ENCODE results near the gene OR1F1. TPM values are rescaled to one million over a fixed set of nuclear protein-coding genes. Genes with fewer than 3 reads are reported as not detected.

OR1F1 gene
- total RNA-seq, result not detected

DNA sequence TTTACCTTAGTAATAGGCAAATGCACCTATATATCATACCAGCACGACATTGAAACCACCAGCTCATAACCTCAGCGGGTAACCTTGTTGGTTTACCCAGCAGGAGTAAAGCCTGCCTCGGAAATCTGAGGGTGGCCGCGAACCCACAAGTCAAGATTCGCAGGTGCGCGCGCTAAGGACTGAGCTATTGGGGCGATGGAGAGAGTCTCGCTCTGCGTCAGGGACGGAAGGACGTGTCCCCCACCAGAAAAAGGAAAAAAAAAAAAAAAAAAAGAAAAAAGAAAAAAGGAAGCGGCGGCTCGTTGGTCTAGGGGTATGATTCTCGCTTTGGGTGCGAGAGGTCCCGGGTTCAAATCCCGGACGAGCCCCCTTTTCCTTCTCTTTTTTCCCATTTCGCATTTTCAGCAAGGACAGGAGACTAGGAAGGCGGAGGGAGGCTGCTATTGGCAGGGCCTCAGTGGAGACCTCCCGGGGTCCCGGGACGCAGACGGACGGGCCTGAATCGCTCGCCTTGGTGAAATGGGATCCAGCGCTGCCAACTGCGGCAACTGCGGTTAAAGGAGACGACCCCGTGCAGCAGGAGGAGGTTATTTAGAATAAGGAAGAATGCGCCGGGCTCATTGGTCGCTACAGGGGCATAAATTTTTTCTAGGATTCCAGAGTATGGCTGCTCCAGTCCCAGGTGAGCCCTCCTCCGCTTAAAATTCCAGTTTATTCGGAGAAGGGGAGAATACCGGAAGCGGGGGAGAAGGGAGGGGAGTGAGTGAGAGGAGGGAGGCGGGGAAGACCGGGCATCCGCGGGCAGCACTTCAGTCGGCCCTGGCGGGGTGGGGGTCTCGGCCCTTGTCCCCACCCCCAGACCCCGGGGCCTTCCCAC is at the start of gene OR1F1:
Gene OR1F1, plus strand, starts transcription at position 407 of the 877 bp plus-strand sequence.

GRCh38 chr16:3234857-3235561 is 47.0 kb downstream of the OR1F1 start, which contains the start of gene ZNF200:
TSS of gene ZNF200 (minus strand) at chr16:3235158. CDS start at chr16:3233755, 1,403 bp downstream.

Other genes with a start within 250 kb of the OR1F1 start
- gene KREMEN2, start 223.9 kb upstream of the OR1F1 start, total RNA-seq, result 2.9 TPM
- 5.2 TPM for gene PAQR4, start 218.9 kb upstream of the OR1F1 start, total RNA-seq
- 8.6 TPM for gene PKMYT1, start 207.8 kb upstream of the OR1F1 start, total RNA-seq
- gene CLDN9, start 175.3 kb upstream of the OR1F1 start, total RNA-seq, result 2.5 TPM
- 7.6 TPM for gene CLDN6, start 170.0 kb upstream of the OR1F1 start, total RNA-seq
- gene TNFRSF12A, start 167.8 kb upstream of the OR1F1 start, total RNA-seq, result 25.6 TPM
- 25.4 TPM for gene HCFC1R1, start 164.3 kb upstream of the OR1F1 start, total RNA-seq
- 18.2 TPM for gene THOC6, start 164.2 kb upstream of the OR1F1 start, total RNA-seq
- gene BICDL2, start 151.3 kb upstream of the OR1F1 start, total RNA-seq, result 3.3 TPM
- gene MMP25, start 141.6 kb upstream of the OR1F1 start, total RNA-seq, result 4.4 TPM
- 44.8 TPM for gene IL32, start 122.6 kb upstream of the OR1F1 start, total RNA-seq
- 0.12 TPM for gene ZSCAN10, start 88.9 kb upstream of the OR1F1 start, total RNA-seq
- gene ZNF205, start 75.6 kb upstream of the OR1F1 start, total RNA-seq, result 19.0 TPM
- 13.0 TPM for gene ZNF213, start 53.2 kb upstream of the OR1F1 start, total RNA-seq
- 9.2 TPM for gene ZNF200, start 47.0 kb downstream of the OR1F1 start, total RNA-seq
- gene MEFV, start 68.4 kb downstream of the OR1F1 start, total RNA-seq, result 2.9 TPM
- 55.0 TPM for gene ZNF263, start 95.3 kb downstream of the OR1F1 start, total RNA-seq
- 14.2 TPM for gene TIGD7, start 117.2 kb downstream of the OR1F1 start, total RNA-seq
- 36.3 TPM for gene ZNF75A, start 117.3 kb downstream of the OR1F1 start, total RNA-seq
- gene OR2C1, start 167.7 kb downstream of the OR1F1 start, total RNA-seq, result 1.3 TPM
- 13.0 TPM for gene ZSCAN32, start 212.8 kb downstream of the OR1F1 start, total RNA-seq
- gene ZNF174, start 213.0 kb downstream of the OR1F1 start, total RNA-seq, result 9.0 TPM

Measured in metanephros (tissue), 1 donor.